SU-DHL-6 (cell line): ENCODE measurements around the gene NXPH3.

ENCODE experiments used
- EZH2phosphoT487 ChIP-seq: fragments of 200-600 bp; sonication (generic), shearing (Covaris generic); conservative IDR thresholded peaks from 2 replicates; pipeline ENCODE4 v1.6.1; 2018; ENCODE audit warnings: mild to moderate bottlenecking, antibody characterized with exemption, low read length, moderate library complexity, mixed read lengths
- TF ChIP-seq, protein P1 (sequence below): fragments of 200-600 bp; sonication (generic); IDR thresholded peaks from one replicate; pipeline ENCODE4 v1.5.1; 2017; ENCODE audit warnings: antibody characterized with exemption, mild to moderate bottlenecking, low read length, moderate library complexity; ENCODE audit not compliant: insufficient read depth, poor library complexity, severe bottlenecking

DNA sequence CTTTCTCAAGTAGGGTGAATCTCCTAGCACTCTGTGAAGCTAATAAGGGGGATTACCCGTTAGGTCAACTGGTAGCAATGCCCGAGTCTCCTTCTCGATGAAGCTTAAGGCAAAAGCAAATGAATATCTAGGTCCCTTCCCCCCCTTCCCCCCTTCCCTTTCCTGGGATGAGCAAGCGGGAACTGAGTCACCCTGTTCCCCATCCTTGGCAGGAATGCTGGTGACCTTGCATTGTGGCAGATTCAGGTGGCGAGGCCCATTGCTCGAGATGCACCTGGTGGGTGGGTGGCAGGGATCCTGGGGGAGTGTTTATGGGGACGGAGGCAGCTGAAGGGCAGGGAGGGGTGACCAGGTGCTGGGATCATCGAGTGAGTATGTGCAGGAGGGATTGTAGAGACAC, 7.1 kb downstream of the NXPH3 start:
- TF ChIP-seq, protein P1, sequence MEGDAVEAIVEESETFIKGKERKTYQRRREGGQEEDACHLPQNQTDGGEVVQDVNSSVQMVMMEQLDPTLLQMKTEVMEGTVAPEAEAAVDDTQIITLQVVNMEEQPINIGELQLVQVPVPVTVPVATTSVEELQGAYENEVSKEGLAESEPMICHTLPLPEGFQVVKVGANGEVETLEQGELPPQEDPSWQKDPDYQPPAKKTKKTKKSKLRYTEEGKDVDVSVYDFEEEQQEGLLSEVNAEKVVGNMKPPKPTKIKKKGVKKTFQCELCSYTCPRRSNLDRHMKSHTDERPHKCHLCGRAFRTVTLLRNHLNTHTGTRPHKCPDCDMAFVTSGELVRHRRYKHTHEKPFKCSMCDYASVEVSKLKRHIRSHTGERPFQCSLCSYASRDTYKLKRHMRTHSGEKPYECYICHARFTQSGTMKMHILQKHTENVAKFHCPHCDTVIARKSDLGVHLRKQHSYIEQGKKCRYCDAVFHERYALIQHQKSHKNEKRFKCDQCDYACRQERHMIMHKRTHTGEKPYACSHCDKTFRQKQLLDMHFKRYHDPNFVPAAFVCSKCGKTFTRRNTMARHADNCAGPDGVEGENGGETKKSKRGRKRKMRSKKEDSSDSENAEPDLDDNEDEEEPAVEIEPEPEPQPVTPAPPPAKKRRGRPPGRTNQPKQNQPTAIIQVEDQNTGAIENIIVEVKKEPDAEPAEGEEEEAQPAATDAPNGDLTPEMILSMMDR = no peak
- TF ChIP-seq EZH2phosphoT487 = no peak
